GM21381 (cell line): ENCODE measurements around the gene TASOR.
"Not testable (repeated sequence)": the region's sequence is repeated elsewhere in the genome, so short reads cannot be mapped to it uniquely, and the experiment has no call there.

Experiments used
- ATAC-seq: cut with Tn5 transposase; IDR thresholded peaks from one replicate; pipeline ENCODE4 v1.9.1; 2021; ENCODE audit warnings: mild to moderate bottlenecking, moderate library complexity; ENCODE audit not compliant: unreplicated experiment

The TASOR gene

DNA sequence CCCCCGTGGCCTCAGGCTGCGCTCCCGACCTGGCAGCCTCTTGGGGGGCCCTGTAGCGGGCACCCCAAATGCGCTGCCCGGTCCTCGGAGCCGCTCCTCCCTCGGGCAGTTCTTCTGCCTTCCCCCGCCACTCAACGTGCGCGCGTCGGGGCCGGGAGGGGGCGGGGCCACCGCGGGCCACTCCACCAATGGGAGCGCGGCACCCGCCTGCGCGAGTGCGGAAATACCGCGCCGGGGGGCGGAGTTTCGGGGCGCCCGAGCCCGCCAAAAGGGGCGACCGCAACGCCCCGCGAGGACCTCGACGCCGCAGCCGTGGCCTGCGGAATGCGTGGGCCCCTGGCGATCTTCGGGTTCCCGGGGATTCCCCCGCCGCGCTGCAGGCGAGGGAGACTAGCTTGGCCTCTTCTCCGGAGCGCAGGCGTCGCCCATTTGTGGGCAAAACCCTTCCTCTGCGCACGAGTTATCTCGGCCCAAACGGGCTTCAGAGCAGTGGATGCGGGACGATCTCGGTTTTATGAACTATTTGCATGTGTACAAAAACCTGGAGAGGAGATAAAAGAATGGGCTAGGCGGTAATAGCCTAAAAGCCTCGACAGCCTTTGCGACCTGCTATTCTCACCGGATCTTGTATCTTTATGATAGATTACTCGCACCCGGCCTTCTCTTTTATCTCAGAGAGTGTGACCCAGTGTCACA lies at the start of gene TASOR:
Gene TASOR (minus strand): TSS at position 144 of the 696 bp plus-strand sequence. CDS start 259 bp downstream, outside the sequence.
- ATAC-seq: peak; percentile 83

- no peak for ATAC-seq
Observed at GRCh38 chr3:56732109-56732508, 49.0 kb upstream of the TASOR start.

DNA sequence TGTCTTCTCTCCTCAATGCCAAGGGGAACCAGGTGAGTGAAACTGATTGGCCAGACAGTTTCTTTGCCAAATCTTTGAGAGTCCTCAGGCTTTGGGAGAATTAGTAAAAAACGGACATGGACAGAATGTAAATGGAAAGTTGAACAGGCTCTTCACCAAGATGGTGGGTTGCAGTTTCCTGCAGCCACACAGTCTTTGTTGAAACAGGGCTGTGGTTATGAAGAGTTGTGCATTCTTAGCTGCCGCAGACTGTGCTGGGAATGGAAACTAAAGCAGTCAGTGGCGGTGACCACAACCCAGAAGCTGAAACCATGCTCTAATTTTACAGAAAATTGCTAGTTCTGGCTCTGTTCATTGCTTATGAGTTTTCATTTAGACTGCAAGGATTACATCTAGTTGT lies 42.1 kb upstream of the TASOR start:
- peak; percentile 97 for ATAC-seq

- no peak for ATAC-seq
Observed at GRCh38 chr3:56724676-56725075, 41.6 kb upstream of the TASOR start.

GRCh38 chr3:56720849-56721248 lies 37.8 kb upstream of the TASOR start:
- ATAC-seq: no peak

DNA sequence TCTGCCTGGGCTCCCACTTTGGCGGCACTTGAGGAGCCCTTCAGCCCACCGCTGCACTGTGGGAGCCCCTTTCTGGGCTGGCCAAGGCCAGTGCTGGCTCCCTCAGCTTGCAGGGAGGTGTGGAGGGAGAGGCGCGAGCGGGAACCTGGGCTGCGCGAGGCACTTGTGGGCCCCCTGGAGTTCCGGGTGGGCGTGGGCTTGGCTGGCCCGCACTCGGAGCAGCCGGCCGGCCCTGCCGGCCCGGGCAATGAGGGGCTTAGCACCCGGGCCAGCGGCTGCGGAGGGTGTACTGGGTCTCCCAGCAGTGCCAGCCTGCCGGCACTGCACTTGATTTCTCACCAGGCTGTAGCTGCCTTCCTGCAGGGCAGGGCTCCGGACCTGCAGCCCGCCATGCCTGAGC lies 35.7 kb upstream of the TASOR start:
- ATAC-seq: not testable (repeated sequence)

DNA sequence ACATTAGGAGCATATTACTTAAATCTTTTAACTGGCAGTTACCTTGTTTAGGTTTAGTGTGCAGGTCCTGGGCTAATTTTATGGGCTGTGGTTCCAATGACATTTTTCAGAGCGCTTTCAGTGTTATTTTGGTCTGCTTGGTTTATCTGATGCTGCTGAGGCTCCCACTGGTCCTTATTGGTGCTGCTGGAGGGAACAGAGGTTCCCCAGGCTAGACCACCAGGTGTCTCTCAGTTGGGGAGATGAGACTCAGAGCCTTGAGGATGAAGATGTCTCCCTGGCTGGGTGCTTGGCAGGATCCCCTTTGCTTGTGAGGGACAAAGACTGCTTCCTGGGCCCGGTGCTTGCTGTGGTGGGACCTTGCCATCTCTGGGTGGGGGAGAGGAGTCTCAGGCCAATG lies 28.3 kb upstream of the TASOR start:
- ATAC-seq: no peak

DNA sequence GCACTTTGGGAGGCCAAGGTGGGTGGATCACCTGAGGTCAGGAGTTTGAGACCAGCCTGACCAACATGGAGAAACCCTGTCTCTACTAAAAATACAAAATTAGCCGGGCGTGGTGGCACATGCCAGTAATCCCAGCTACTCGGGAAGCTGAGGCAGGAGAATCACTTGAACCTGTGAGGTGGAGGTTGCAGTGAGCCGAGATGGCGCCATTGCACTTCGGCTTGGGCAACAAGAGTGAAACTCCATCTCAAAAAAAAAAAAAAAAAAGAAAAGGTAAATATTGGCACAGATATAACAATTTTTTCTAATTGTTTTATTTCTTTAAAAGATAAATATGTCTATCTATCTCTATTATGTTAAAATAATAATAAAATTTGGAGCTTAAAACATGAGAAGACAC lies 24.3 kb upstream of the TASOR start:
- not testable (repeated sequence) for ATAC-seq

DNA sequence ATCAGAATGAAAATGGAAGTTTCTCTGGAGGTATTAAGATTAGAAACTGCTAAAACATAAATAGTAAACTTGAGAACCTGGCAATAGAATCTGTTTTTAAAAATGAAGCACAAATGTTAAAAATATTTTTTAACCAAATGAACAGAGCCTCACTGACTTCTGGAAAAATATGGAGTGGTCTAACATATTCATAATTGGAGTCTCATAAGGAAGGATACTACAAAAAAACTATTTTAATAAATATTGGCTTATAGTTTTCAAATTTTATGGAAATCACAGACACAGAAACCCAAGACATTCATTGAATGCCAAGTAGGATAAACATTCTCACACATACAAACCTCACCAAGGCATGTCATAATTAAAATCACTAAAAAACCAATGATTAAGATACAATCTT lies 23.6 kb upstream of the TASOR start:
- ATAC-seq: no peak

- ATAC-seq: no peak
Observed at GRCh38 chr3:56704706-56705105, 21.6 kb upstream of the TASOR start.

DNA sequence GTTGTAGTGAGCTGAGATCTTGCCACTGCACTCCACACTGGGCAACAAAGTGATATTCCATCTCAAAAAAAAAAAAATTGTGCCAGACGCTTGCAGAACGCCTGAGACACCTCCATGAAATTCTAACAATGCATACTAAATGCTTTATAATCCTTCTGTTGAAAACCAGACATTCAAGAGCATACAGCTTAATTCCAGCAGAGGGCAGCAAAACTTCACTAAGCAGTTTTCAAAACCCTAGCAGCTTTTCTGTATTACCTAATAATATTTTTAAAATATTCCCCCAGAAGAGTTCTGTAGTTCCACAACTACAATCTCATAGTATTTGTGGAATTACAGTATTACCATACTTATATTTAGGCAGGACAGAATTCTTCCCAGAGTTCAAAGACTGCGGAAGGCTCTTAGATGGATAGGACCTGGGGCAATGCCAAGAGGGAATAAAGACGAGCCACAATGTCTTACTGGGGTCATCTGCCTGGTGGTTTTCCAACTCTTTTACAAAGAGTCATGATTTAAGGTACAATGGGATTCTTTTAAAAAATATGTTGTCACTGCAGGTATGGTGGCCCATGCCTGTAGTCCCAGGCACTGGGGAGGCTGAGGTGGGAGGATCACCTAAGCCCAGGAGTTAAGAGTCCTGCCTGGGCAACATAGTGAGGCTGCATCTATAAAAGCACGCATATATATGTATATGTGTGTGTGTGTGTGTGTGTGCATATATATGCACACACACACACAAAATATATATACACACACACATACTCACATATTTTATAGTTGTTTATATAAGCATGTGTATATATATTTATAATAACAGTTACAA lies 19.6 kb upstream of the TASOR start:
- no peak for ATAC-seq

GRCh38 chr3:56700151-56700550 lies 17.1 kb upstream of the TASOR start:
- no peak for ATAC-seq

DNA sequence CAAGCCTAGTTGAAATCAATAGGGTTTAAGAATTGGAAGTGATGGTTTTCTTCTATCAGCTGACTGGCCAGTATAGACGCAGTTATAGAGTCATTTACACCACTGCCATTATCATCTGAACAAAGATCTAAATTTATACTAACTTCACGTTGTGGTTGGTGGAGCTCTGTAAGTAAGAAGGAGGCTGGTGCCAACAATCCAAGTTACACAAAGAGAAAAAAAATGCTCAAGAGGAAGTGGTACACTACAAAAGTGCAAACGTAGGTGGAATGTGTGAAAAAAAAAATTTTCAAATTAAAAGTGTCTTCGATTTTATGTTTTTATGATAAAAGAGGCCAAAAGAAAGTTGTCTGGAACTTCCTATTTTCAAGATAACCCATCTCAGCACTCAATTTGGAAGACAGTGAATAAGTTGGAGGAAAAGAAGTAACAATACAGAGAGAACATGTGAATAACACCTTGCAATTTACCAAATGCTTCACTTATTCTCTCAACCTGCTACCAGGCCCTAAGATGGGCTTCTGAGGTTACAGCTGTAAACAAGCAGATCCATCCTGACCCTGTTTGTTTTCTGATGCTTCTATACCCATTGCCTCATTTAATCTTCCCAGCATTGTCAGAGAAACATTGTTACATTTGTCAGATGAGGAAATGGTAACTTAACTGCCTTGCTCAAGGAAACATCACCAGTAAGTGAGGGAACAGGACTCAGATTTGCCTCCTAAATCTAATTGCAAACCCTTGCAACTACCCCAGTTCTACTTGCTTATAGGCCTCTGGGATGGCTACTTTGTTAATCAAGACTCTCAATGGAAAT lies 12.0 kb upstream of the TASOR start:
- ATAC-seq: no peak

DNA sequence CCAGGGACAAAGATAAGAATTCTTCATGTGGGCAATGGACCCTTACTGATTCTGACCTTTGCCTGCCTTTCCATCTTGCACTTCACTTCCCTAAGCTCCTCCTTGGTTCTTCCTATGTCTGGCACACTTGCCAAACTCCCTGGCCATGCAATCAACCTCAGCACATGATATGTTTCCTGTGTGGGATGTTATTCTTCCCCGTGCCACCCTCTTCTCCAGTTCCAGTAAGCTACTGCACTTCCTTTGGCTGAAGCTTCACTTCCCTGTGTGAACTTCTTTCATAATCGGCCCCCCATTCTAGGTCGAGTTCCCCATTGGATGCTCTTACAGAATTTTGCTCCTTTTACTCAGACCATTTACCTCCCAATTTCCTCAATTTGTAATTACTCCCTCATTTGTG lies 10.7 kb upstream of the TASOR start:
- ATAC-seq: no peak

DNA sequence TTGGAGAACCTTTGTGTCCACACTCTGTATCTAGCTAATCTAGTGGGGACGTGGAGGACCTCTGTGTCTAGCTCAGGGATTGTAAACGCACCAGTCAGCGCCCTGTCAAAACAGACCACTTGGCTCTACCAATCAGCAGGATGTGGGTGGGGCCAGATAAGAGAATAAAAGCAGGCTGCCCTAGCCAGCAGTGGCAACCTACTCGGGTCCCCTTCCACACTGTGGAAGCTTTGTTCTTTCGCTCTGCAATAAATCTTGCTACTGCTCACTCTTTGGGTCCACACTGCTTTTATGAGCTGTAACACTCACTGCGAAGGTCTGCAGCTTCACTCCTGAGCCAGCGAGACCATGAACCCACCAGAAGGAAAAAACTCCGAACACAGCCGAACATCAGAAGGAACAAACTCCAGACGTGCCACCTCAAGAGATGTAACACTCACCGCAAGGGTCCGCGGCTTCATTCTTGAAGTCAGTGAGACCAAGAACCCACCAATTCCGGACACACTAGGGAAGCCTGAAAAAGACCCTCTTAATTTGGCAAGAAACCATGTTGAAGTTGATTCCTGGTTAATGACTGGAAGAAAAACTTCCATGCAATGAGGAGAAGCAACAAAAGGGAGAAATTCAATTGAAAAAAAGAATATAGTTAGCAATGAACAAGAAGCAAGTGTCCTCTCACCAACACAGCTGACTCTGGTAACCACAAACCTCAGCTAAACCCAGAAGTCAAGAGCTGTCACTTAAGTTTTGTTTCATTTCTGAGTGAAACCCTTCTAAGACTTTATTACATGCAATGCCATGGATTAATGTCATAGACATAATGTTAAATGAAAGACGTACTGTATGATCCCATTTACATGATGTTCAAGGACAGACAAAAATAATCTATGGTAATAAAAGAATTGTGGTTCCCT lies 9.7 kb upstream of the TASOR start:
- peak; percentile 71 for ATAC-seq

DNA sequence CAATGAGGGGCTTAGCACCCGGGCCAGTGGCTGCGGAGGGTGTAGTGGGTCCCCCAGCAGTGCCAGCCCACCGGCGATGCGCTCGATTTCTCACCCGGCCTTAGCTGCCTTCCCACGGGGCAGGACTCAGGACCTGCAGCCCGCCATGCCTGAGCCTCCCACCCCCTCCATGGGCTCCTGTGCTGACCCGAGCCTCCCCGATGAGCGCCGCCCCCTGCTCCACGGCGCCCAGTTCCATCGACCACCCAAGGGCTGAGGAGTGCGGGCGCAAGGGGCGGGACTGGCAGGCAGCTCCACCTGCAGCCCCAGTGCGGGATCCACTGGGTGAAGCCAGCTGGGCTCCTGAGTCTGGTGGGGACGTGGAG lies 8.9 kb upstream of the TASOR start:
- not testable (repeated sequence) for ATAC-seq

GRCh38 chr3:56691165-56692000 lies 8.3 kb upstream of the TASOR start:
- ATAC-seq: no peak

- ATAC-seq: no peak
Observed at GRCh38 chr3:56689303-56689702, 6.2 kb upstream of the TASOR start.

GRCh38 chr3:56688191-56688590 lies 5.1 kb upstream of the TASOR start:
- ATAC-seq: peak; percentile 48

DNA sequence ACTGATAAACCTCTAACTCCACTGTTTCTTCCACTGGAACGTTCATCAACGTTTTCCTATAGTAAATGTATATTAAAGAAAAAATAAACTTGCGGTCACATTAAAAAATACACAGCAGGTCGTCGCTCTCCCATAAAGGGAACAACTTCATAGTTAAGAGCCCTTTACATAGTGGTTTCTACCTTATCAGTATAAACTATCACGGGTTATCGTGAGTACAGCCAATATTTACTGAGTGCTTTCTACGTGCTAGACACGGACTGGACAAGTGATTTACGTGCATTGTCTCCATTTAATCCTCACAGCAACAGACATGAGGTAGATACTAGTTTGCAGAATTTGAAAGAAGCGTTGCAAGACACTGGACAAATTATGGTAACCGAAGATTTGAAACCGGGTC lies 964 bp upstream of the TASOR start:
- no peak for ATAC-seq
